KMS-11 (cell line): ENCODE measurements around the gene GRIP2.

Source experiments
- H2AFZ ChIP-seq: fragments of 200-600 bp; sonication (generic); 2 replicates; pipeline ENCODE4 v1.6.1; 2016; ENCODE audit warnings: antibody characterized with exemption, mixed run types, low read depth
- H3K27ac ChIP-seq: fragments of 200-600 bp; sonication (generic); 2 replicates; pipeline ENCODE4 v1.6.1; 2016; ENCODE audit warnings: mild to moderate bottlenecking, mixed run types
- H3K27me3 ChIP-seq: fragments of 200-600 bp; sonication (generic); 2 replicates; pipeline ENCODE4 v1.6.1; 2017; ENCODE audit warnings: mild to moderate bottlenecking, low read depth, mixed run types, moderate library complexity; ENCODE audit not compliant: insufficient read depth
- H3K36me3 ChIP-seq: fragments of 200-600 bp; sonication (generic); 2 replicates; pipeline ENCODE4 v1.6.1; 2017; ENCODE audit warnings: mild to moderate bottlenecking, mixed run types; ENCODE audit not compliant: insufficient read depth
- H3K4me1 ChIP-seq: fragments of 200-600 bp; sonication (generic); 2 replicates; pipeline ENCODE4 v1.6.1; 2016; ENCODE audit warnings: mild to moderate bottlenecking, low read depth, mixed run types; ENCODE audit not compliant: poor library complexity, severe bottlenecking
- H3K4me2 ChIP-seq: fragments of 200-600 bp; sonication (generic); 2 replicates; pipeline ENCODE4 v1.7.0; 2016; ENCODE audit warnings: mild to moderate bottlenecking, mixed run types
- H3K4me3 ChIP-seq: fragments of 200-600 bp; sonication (generic); IDR thresholded peaks from 2 replicates; pipeline ENCODE4 v1.6.1; 2017; ENCODE audit warnings: low read depth, low read length, mixed read lengths; ENCODE audit not compliant: insufficient read depth
- H3K79me2 ChIP-seq: fragments of 200-600 bp; sonication (generic); 2 replicates; pipeline ENCODE4 v1.6.1; 2016; ENCODE audit warnings: low read depth, mixed run types; ENCODE audit not compliant: insufficient read depth
- H3K9ac ChIP-seq: fragments of 200-600 bp; sonication (generic); 2 replicates; pipeline ENCODE4 v1.6.1; 2016; ENCODE audit warnings: mild to moderate bottlenecking, mixed run types
- H4K20me1 ChIP-seq: fragments of 200-600 bp; sonication (generic); 2 replicates; pipeline ENCODE4 v1.6.1; 2016; ENCODE audit warnings: mild to moderate bottlenecking, mixed run types; ENCODE audit not compliant: insufficient read depth
- CTCF ChIP-seq: fragments of 200-600 bp; sonication (generic); conservative IDR thresholded peaks from 2 replicates; pipeline ENCODE4 v1.6.1; 2017; ENCODE audit warnings: low read depth, mild to moderate bottlenecking, antibody characterized with exemption, low read length, moderate library complexity, mixed read lengths

GRIP2 gene

GRCh38 chr3:14554715-14555114 lies 14.6 kb upstream of the GRIP2 start:
- Histone ChIP-seq H3K4me2 (no peak overlapping the region), H3K9ac (no peak overlapping the region), H3K27ac (no peak overlapping the region), H3K79me2 (no peaks in the 10 kb centered on the region), H3K36me3 (no peaks in the 10 kb centered on the region), H3K27me3 (peaks cover 5% of the 10 kb centered on the region; the same call in 1 of the 2 replicates), H2AFZ (no peak overlapping the region), H3K4me3 (no peak overlapping the region), H3K4me1 (no peaks in the 10 kb centered on the region), H4K20me1 (no peaks in the 10 kb centered on the region)
- no peak for TF ChIP-seq CTCF

GRCh38 chr3:14553871-14554270 lies 13.7 kb upstream of the GRIP2 start:
- Histone ChIP-seq H3K27ac (no peak overlapping the region), H3K79me2 (no peaks in the 10 kb centered on the region), H3K27me3 (peaks cover 5% of the 10 kb centered on the region; the same call in 1 of the 2 replicates), H4K20me1 (no peaks in the 10 kb centered on the region), H2AFZ (no peak overlapping the region), H3K4me3 (no peak overlapping the region), H3K4me1 (no peaks in the 10 kb centered on the region), H3K36me3 (no peaks in the 10 kb centered on the region), H3K4me2 (no peak overlapping the region), H3K9ac (no peak overlapping the region)
- TF ChIP-seq CTCF, result no peak

- no peaks in the 10 kb centered on the region for H3K36me3 ChIP-seq
- H3K4me2 ChIP-seq, result no peak overlapping the region
- peaks cover 5% of the 10 kb centered on the region; the same call in 1 of the 2 replicates for H3K27me3 ChIP-seq
- H3K27ac ChIP-seq, result no peak overlapping the region
- H3K4me3 ChIP-seq, result no peak overlapping the region
- H2AFZ ChIP-seq, result no peak overlapping the region
- no peak overlapping the region for H3K9ac ChIP-seq
- TF ChIP-seq CTCF, result no peak
- no peaks in the 10 kb centered on the region for H3K4me1 ChIP-seq
- H4K20me1 ChIP-seq, result no peaks in the 10 kb centered on the region
- no peaks in the 10 kb centered on the region for H3K79me2 ChIP-seq
These were observed 12.6 kb upstream of the GRIP2 start for GRCh38 chr3:14552717-14553116.

- H3K4me1 ChIP-seq, result no peaks in the 10 kb centered on the region
- H4K20me1 ChIP-seq, result no peaks in the 10 kb centered on the region
- no peak overlapping the region for H3K9ac ChIP-seq
- TF ChIP-seq CTCF, result no peak
- no peaks in the 10 kb centered on the region for H3K36me3 ChIP-seq
- H3K27ac ChIP-seq, result no peak overlapping the region
- no peaks in the 10 kb centered on the region for H3K79me2 ChIP-seq
- no peak overlapping the region for H2AFZ ChIP-seq
- H3K27me3 ChIP-seq, result peaks cover 5% of the 10 kb centered on the region; the same call in 1 of the 2 replicates
- H3K4me3 ChIP-seq, result no peak overlapping the region
- H3K4me2 ChIP-seq, result no peak overlapping the region
These were observed 12.0 kb upstream of the GRIP2 start for GRCh38 chr3:14552041-14552648.
